ENCODE results near the gene TMEM151A. TPM values are rescaled to one million over a fixed set of nuclear protein-coding genes. Genes with fewer than 3 reads are reported as not detected.

Gene TMEM151A
- total RNA-seq, 6 donors from 2014 or later: 0.29 to 1.9 TPM; not detected in 4

DNA sequence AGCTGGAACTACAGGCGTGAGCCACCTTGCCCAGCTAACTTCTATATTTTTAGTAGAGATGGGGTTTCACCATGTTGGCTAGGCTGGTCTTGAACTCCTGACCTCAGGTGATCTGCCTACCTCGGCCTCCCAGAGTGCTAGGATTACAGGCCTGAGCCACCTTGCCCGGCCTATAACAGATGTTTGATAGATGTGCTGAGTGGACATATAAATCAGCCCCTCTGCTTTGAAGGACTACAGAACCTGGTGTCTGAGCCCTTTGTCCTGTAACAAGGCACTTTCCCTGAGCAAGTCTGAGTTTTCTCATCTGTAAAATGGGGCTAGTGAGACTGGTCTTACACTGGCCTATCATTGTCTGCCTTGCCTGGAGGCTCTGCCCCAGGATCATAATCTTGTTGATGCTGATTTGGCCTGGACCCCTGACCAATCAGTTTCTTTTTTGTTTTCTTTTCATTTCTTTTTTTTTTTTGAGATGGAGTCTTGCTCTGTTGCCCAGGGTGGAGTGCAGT, 37.5 kb downstream of the TMEM151A start:
- peaks cover 25 to 32% (median 27%) of the 10 kb centered on the region in 4 donors for H3K4me1 ChIP-seq
- no peaks in the 10 kb centered on the region for H3K9me3 ChIP-seq
- WGBS, 2 donors: 87 to 90% methylated on average over 3 of the region's 3 CpGs
- H3K27ac ChIP-seq: peak overlapping the region in 2 of 4 donors; percentile 21 to 78
- DNase-seq (no peak), ATAC-seq (ENCODE audit: low FRiP score in 2 of 2) (no peak)
- H3K36me3 ChIP-seq: peaks cover 0 to 26% (median 9%) of the 10 kb centered on the region in 4 donors
- no peak for TF ChIP-seq EP300 (IDR thresholded peaks at IDR 0.05)
- no peaks in the 10 kb centered on the region for H3K27me3 ChIP-seq
- no peak overlapping the region for H3K4me3 ChIP-seq

DNA sequence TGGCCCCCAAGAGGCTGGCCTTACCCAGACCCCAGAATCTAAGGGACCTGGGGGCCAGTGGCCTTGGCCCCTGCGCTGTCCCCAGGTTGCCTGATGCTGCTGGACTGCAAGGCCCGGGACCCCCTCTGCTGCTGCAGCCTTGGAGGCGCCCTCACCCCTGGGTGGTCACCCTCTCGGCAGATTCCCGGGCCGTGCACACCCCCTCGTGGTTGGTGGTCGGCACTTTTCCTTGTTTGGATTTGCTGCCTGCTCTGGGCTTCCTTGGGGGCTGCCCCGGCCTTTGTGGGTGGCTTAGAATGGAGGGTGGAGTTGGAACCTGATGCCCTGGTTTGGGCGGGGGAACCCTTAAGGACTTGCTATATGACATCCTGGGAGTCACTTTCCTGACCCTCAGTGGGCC, 39.2 kb downstream of the TMEM151A start:
- DNase-seq (peak in 1 of 2 donors; percentile 71), ATAC-seq (ENCODE audit: low FRiP score in 2 of 2) (no peak)
- no peaks in the 10 kb centered on the region for H3K9me3 ChIP-seq
- H3K4me1 ChIP-seq: peaks cover 37 to 48% (median 41%) of the 10 kb centered on the region in 4 donors
- H3K4me3 ChIP-seq: no peak overlapping the region
- peaks cover 0 to 32% (median 10%) of the 10 kb centered on the region in 4 donors for H3K36me3 ChIP-seq
- TF ChIP-seq POLR2AphosphoS5 (IDR thresholded peaks at IDR 0.05): no peak
- no peak for TF ChIP-seq EP300 (IDR thresholded peaks at IDR 0.05)
- TF ChIP-seq, protein P1, sequence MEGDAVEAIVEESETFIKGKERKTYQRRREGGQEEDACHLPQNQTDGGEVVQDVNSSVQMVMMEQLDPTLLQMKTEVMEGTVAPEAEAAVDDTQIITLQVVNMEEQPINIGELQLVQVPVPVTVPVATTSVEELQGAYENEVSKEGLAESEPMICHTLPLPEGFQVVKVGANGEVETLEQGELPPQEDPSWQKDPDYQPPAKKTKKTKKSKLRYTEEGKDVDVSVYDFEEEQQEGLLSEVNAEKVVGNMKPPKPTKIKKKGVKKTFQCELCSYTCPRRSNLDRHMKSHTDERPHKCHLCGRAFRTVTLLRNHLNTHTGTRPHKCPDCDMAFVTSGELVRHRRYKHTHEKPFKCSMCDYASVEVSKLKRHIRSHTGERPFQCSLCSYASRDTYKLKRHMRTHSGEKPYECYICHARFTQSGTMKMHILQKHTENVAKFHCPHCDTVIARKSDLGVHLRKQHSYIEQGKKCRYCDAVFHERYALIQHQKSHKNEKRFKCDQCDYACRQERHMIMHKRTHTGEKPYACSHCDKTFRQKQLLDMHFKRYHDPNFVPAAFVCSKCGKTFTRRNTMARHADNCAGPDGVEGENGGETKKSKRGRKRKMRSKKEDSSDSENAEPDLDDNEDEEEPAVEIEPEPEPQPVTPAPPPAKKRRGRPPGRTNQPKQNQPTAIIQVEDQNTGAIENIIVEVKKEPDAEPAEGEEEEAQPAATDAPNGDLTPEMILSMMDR (IDR thresholded peaks at IDR 0.05): no peak
- TF ChIP-seq POLR2A (IDR thresholded peaks at IDR 0.05): no peak
- no peak overlapping the region for H3K27ac ChIP-seq
- 75 to 100% methylated on average over 3 to 10 of the region's 10 CpGs for WGBS, 2 donors
- no peaks in the 10 kb centered on the region for H3K27me3 ChIP-seq

DNA sequence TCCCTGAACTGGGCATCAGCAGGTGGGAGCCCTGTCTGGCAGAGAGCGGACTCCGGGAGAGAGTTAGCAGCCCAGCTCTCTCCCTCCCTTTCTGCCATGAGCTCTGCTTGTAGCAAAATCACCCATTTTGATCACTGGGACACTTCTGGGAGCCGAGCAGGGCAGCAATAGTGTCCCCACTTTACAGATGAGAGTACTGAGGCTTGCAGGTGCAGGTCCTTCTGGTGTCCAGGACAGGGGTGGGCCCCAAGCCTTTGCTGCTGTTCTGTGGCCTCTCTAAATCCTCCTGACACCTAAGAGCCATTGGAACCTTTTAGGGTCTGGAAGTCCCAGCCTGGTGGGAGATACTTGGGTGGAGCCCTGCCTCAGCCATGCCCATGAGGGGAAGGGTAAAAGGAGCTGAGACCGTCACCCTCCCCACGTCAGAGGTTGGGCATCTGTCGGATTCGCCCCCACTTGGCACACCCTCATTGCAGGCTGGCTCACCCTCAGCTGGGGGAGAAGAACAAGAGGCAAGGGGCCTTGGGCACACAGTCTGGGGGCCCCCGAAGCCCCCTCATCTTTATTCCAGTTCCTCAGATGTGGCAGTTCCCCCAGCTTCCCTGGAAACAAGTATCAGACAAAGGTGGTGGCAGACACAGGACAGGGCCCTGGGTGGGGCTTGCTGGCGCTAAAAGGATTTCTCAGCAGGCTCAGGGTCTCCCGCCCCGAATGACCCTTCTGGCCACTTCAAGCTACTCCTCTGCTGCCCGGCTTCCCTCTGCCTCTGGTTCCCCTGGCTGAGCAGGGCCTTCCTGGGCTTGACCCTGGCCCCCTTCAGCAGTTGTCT, 40.1 kb downstream of the TMEM151A start:
- TF ChIP-seq, protein P1 (IDR thresholded peaks at IDR 0.05): no peak
- TF ChIP-seq POLR2A (IDR thresholded peaks at IDR 0.05) (no peak), POLR2AphosphoS5 (IDR thresholded peaks at IDR 0.05) (no peak), EP300 (IDR thresholded peaks at IDR 0.05) (no peak)
- H3K4me3 ChIP-seq: no peak overlapping the region
- no peaks in the 10 kb centered on the region for H3K27me3 ChIP-seq
- H3K36me3 ChIP-seq: peaks cover 0 to 32% (median 10%) of the 10 kb centered on the region in 4 donors
- WGBS, 2 donors: 89 to 90% methylated on average over 7 to 12 of the region's 12 CpGs
- no peak overlapping the region for H3K27ac ChIP-seq
- peak in 1 of 2 donors; percentile 18 for DNase-seq
- no peak for ATAC-seq (ENCODE audit: low FRiP score in 2 of 2)
- no peaks in the 10 kb centered on the region for H3K9me3 ChIP-seq
- peaks cover 38 to 49% (median 46%) of the 10 kb centered on the region in 4 donors for H3K4me1 ChIP-seq

DNA sequence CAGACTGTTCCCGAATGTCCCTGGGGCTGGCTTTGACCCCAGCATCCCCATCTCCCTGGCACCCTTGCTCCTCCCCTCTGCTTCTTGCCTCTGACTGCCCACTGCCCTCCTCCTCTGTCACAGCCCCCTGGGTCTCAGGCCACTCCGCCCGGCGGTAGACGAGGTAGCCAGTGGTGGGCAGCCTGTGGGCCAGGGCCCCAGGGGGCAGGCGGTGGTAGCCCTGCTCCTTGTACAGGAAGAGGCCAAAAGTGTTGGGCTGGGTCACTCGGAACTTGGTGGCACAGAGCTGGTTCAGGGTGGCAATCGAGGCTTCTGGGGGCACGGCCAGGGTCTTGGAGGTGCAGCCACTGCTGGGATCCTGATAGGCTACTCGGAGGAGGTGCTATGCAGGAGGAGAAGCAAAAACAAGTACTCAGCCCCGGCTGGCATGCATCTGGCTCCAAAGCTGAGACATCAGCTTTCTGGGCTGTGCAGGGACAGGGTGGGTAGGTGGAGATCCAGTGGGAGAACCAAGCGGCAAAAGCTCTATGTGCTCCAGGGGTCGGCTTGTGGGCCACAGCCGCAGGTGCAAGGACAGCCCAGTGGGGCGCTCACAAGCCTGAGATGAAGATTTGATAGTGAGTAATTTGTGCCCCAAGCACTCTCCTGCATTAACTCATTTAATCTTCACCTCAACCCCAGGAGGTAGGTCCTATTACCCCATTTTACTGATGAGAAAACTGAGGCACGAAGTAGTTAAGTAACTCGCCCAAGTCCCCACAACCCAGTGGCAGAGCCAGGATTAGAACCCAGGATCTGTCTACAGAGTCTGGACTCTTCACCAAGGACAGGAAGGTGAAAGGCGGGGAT, 40.9 kb downstream of the TMEM151A start:
- 78 to 83% methylated on average over 14 to 18 of the region's 18 CpGs for WGBS, 2 donors
- Histone ChIP-seq H3K27ac (no peak overlapping the region), H3K4me1 (peaks cover 34 to 49% (median 43%) of the 10 kb centered on the region in 4 donors), H3K27me3 (no peaks in the 10 kb centered on the region), H3K36me3 (peaks cover 0 to 39% (median 15%) of the 10 kb centered on the region in 4 donors), H3K9me3 (no peaks in the 10 kb centered on the region), H3K4me3 (no peak overlapping the region)
- no peak for TF ChIP-seq POLR2AphosphoS5 (IDR thresholded peaks at IDR 0.05)
- TF ChIP-seq, protein P1 (IDR thresholded peaks at IDR 0.05): no peak
- no peak for TF ChIP-seq POLR2A (IDR thresholded peaks at IDR 0.05)
- TF ChIP-seq EP300 (IDR thresholded peaks at IDR 0.05): no peak
- DNase-seq: peak in 1 of 2 donors; percentile 58
- no peak for ATAC-seq (ENCODE audit: low FRiP score in 2 of 2)
